Glomerular endothelial cell (primary cell): Measurements from ENCODE around the gene AK2. TPM values are rescaled to one million over a fixed set of nuclear protein-coding genes. Genes with fewer than 3 reads are reported as not detected.
"Not testable (repeated sequence)": the region's sequence is repeated elsewhere in the genome, so short reads cannot be mapped to it uniquely, and the experiment has no call there.

ENCODE experiments used
- DNase-seq: peaks from one replicate; pipeline ENCODE4 v3.0.0-alpha.2; 2011; ENCODE audit warnings: low read depth, low spot score; ENCODE audit errors: extremely low read depth
- total RNA-seq: library from RNA; depleted of rRNA; stranded (reverse); fragments of >200 nt; gene quantifications from 2 replicates; pipeline ENCODE4 v1.2.3, GENCODE V29; 2015

Gene AK2
- total RNA-seq, 1 donor from 2014 or later, result 151 TPM

GRCh38 chr1:33025180-33025569 lies 11.5 kb downstream of the AK2 start:
- no peak for DNase-seq

- DNase-seq, result not testable (repeated sequence)
These were observed 12.1 kb downstream of the AK2 start for GRCh38 chr1:33024430-33025179.

- no peak for DNase-seq
These were observed 14.0 kb downstream of the AK2 start for GRCh38 chr1:33022650-33023200.

GRCh38 chr1:33021567-33022431 lies 14.9 kb downstream of the AK2 start:
- no peak for DNase-seq

- no peak for DNase-seq
These were observed 18.6 kb downstream of the AK2 start for GRCh38 chr1:33018112-33018511.

- DNase-seq, result no peak
These were observed 19.5 kb downstream of the AK2 start for GRCh38 chr1:33017175-33017574.

GRCh38 chr1:33015216-33015615 lies 21.5 kb downstream of the AK2 start:
- no peak for DNase-seq

GRCh38 chr1:33014464-33015163 lies 22.1 kb downstream of the AK2 start:
- DNase-seq, result no peak

- DNase-seq, result no peak
These were observed 22.9 kb downstream of the AK2 start for GRCh38 chr1:33013791-33014190.

GRCh38 chr1:33012165-33012564 lies 24.5 kb downstream of the AK2 start:
- no peak for DNase-seq

- DNase-seq, result no peak
These were observed 25.6 kb downstream of the AK2 start for GRCh38 chr1:33010932-33011731.

- DNase-seq, result no peak
These were observed 27.1 kb downstream of the AK2 start for GRCh38 chr1:33009561-33009960.

GRCh38 chr1:33008051-33008914 lies 28.4 kb downstream of the AK2 start:
- DNase-seq, result no peak

- DNase-seq, result no peak
These were observed 29.3 kb downstream of the AK2 start for GRCh38 chr1:33007190-33008050.

- DNase-seq, result no peak
These were observed 30.8 kb downstream of the AK2 start for GRCh38 chr1:33005838-33006421.

GRCh38 chr1:33005117-33005837 lies 31.4 kb downstream of the AK2 start:
- no peak for DNase-seq

- no peak for DNase-seq
These were observed 32.1 kb downstream of the AK2 start for GRCh38 chr1:33004613-33005012.
